Measurements from ENCODE around the gene CRHR1.

- no peak for TF ChIP-seq POLR2A (IDR thresholded peaks at IDR 0.05)
- TF ChIP-seq, protein P1, sequence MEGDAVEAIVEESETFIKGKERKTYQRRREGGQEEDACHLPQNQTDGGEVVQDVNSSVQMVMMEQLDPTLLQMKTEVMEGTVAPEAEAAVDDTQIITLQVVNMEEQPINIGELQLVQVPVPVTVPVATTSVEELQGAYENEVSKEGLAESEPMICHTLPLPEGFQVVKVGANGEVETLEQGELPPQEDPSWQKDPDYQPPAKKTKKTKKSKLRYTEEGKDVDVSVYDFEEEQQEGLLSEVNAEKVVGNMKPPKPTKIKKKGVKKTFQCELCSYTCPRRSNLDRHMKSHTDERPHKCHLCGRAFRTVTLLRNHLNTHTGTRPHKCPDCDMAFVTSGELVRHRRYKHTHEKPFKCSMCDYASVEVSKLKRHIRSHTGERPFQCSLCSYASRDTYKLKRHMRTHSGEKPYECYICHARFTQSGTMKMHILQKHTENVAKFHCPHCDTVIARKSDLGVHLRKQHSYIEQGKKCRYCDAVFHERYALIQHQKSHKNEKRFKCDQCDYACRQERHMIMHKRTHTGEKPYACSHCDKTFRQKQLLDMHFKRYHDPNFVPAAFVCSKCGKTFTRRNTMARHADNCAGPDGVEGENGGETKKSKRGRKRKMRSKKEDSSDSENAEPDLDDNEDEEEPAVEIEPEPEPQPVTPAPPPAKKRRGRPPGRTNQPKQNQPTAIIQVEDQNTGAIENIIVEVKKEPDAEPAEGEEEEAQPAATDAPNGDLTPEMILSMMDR (IDR thresholded peaks at IDR 0.05) = no peak
Measured at GRCh38 chr17:45863857-45864654, 79.9 kb downstream of the CRHR1 start.
